ENCODE results near the gene PHKB.
"Not testable (repeated sequence)": the region's sequence is repeated elsewhere in the genome, so short reads cannot be mapped to it uniquely, and the experiment has no call there.

Gene PHKB

DNA sequence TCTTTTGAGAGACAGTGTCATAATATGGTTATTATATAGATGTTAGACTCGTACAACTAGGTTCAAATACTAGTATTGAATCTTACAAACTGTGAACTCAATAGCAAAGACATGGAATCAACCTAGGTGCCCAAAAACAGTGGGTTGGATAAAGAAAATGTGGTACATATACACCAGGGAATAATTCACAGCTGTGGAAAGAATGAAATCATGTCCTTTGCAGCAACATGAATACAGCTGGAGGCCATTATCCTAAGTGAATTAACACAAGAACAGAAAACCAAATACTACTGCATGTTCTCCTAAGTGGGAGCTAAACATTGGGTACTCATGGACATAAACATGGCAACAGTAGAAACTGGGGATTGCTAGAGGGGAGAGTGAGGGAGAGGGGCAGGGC, 8.1 kb downstream of the PHKB start:
- DNase-seq = no peak

DNA sequence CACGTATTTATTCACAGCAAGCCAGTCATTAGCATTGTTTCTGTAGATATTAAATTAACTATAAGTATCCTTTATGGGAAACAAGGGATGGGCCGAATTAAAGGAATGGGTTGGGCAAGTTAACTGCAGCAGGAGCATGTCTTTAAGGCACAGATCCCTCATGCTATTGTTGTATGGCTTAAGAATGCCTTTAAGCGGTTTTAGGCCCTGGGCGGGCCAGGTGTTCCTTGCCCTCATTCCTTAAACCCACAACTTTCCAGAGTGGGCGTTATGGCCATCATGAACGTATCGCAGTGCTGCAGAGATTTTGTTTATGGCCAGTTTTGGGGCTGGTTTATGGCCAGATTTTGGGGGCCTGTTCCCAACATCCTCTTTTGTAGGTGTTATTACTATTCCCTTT, 9.1 kb downstream of the PHKB start:
- no peak for DNase-seq

DNA sequence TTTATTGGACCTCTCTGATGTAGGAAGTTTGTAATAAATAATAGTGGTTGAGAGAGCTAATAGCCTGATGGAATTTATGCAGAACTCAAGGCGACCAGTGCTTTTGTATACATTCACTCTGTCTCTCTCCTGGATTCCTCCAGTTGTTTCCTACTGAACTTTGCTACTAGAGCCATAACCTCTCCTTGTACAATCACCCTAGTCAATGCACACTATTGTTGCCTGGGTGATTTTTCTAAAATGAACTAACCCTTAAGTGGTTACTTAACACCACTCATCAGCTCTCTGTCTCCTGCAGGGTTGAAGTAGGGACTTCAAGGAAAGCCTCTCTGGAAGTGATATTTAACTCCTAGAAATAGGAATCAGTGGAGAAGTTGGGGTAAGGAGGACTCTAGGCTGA, 9.7 kb downstream of the PHKB start:
- DNase-seq = no peak

DNA sequence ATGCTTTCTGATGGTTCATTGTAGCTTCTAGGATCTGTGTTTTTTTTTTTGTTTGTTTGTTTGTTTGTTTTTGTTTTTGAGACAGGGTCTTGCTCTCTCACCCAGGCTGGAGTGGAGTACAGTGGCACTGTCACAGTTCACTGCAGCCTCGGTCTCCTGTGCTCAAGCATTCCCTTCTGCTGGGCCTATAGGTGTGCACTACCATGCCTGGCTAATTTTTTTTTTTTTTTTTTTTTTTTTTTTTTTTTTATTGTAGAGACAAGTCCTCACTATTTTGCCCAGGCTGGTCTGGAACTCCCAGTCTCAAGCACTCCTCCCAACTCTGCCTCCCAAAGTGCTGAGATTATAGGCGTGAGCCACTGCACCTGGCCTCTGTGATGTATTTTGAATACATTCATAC, 11.9 kb downstream of the PHKB start:
- DNase-seq = not testable (repeated sequence)

DNA sequence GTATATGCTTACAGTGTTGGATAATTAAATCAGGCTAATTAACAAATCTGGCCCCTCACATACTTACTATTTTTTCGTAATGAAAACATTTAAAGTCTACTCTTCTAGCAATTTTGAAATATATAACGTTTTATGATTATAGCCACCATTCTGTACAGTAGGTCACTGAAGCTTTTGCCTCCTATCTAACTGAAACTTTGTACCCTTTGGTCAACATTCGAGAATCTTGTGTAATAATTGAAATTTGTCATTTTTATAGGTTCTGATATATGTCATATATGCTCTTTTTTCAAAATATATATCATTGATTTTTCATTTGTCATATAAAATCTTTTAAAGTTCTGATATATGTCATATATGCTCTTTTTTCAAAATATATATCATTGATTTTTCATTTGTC, 12.7 kb downstream of the PHKB start:
- no peak for DNase-seq

DNA sequence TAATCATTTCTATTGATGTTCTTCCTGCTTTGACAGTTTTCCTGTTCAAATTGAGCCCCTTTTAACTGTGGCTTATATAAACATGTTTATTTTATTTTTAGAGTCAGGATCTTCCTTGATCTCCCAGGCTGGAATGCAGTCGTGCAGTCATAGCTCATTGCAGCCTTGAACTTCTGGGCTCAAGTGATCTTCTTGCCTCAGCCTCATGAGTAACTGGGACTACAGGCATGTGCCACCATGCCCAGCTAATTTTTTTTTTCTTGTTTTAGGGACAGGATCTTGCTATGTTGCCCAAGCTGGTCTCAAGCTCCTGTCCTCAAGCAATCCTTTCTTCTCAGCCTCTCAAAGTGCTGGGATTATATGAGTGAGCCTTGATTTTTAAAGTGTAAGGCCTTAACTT, 14.7 kb downstream of the PHKB start:
- no peak for DNase-seq

DNA sequence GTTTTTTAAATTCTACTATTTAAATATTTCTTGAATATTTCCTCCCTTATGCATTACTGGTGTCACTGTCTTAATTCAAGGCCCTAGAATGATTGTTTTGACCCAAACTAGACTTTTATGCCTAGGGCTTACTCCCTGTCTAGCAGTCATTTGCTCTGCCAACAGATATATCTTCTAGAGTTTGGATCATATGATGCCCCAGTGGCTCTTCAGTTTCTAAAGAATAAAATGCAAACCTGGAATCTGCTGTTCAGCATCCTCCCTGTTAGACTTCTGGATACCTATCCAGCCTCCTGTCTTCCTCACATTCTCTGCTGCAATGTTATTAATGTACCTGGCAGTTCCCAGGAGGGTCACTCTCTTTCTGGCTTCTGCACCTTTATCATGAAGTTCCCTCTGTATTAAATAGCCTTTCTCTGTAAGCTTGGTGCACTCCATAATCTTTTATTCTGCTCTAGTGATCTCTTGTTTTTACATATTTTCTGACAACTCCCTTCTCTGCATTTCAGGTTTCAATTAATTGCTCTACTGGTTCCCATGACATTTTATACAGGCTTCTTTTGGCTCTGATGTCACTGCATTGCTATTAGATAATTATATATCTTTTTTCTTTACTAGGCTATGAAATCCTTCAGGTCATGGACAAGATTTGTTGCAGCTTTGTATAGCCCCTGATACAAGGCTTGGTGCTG, 15.7 kb downstream of the PHKB start:
- no peak for DNase-seq

DNA sequence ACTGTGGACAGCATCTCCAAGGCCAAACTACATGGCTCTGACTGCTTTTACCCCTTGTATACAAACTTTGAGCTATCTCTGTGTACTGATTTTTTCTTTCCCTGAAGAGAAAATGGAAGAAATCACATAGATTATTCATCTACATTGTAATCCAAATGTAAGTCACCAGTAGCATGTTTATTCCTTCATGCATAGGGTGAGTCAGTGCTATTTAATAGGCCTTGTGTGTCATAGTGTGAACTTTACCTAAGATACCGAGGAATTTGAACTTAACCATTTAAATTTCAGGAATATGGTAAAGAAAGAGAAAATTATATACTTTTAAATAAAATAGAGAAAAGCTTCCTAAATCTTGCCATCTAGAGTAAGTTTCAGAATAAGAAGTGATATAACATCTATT, 16.5 kb downstream of the PHKB start:
- DNase-seq = no peak

DNA sequence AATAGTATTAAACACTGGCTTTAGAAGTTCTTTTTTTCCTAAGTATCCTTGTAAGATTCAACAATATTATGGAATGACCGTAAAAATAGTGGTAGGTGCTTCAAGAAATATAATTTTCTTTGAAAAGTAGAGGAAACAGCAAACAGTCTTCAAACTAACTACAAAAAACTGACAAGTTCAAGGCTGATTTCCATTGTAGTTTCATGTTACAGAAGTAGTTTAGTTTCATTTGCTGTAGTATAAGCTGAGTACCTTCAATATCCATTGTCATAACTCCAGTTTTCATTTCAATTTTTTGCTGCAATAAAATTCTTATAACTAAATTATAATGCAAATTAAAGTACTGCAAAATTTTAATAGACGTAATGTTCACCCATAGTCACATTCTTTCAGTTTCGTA, 19.3 kb downstream of the PHKB start:
- no peak for DNase-seq

DNA sequence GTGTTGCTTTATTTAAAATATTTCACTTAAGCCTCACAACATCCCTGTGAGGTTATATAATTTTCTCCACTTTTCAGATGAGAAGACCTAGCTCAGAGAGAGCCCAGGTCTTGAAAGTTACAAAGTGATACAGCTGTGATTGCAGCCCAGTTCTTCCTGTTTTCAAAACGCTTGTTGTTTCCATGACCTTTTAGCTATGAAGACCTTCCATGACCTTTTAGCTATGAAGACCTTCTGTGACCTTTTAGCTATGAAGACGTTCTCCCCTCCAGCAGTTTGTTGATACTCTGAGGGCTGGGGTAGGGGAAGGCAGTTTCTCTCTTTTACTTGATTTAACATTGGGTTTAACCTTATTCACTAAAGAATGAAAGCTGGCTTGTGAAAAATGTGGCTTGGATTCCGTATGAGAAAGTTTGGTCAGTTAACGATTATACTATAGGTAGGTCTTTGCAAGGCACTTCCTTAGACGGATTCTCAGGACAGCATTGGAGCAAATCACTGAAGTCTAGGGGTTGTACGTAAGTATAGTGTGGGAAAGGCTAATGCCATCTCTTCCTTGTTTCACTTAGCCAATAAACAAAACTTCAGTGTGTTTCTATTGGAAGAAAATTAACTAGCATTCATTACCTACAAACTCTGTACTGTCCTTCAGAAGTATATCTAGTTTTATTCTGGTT, 20.7 kb downstream of the PHKB start:
- no peak for DNase-seq

DNA sequence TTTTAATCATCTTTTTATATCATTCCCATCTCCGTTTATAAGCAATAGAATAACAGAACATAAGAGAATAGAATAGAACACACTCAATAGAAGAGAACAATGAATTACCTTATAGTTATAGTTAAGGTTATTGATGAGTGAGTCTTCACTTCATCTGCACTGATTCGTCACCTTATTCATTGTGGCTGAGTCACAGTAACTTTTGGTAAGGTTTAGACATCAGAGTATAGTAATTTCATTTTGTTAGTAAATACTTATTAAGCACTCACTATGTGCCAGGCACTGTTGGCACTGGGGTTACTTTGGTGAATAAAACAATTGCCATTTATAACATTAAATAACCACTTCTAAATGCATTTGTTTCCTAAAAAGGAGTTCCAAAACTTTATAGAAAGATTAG, 22.5 kb downstream of the PHKB start:
- DNase-seq = no peak

DNA sequence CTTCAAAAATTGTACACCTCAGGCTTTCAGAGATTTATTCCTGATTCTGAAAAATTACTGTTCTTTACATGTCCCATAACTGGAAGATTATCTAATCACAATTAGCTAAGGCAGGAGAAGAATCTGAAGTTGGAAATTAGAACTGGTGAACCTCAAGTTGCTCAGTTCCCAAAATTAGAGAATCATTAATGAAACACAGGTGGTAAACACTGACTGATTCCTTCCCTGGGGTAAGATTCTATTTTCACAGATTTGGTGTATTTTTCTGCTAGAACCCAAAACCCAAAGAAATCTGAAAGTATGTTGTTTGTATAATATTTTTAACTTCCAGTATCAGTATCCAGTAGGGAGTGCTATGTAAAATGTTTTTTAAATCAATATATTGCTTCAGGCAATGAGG, 25.7 kb downstream of the PHKB start:
- DNase-seq = no peak

DNA sequence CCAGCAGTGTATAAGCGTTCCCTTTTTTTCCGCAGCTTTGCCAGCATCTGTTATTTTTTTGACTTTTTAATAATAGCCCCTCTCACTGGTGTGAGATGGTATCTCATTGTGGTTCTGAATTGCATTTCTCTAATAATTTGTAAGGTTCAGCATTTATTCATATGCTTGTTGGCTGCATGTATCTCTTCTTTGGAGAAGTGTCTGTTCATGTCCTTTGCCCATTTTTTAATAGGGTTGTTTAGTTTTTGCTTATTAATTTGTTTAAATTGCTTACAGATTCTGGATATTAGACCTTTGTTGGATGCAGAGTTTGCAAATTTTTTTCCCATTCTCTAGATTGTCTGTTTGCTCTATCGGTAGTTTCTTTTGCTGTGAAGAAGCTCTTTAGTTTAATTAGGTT, 26.9 kb downstream of the PHKB start:
- DNase-seq = no peak

DNA sequence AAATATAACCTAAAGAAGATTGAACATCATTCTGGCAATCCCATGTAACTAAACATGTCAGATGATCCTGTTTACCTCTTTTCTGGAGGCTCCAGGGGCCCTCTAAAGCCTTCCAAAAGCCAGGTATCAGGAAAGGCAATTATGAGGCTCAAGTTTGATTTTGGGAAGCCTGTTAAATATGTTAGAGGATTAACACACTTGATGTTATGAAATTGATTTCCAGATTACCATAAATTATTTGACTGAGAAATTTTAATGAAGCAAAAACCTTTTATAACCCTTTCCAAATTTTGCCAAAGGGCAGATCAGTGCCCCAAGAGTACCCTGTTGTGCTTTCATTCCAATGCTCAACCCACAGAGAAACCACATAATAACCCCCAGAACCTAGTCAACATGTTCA, 29.3 kb downstream of the PHKB start:
- DNase-seq = no peak

DNA sequence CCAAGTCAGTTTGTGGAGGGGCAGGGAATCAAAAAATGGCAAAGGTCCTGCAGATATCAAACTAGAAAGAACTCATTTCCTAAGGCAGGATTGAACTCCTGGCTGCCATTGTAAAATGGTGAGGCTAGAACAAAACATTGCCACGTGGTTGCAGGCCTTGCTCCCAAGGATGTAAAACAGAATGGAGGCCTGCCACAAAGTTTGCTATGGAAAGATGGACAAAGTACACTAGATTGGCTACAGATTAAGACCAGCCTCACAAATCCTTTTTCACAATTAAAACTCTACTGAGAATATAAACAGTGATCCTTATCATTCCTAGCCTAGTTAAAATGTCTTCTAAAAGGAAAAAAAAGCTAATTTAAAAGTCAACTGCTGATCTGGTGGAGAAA, 30.9 kb downstream of the PHKB start:
- DNase-seq = no peak

DNA sequence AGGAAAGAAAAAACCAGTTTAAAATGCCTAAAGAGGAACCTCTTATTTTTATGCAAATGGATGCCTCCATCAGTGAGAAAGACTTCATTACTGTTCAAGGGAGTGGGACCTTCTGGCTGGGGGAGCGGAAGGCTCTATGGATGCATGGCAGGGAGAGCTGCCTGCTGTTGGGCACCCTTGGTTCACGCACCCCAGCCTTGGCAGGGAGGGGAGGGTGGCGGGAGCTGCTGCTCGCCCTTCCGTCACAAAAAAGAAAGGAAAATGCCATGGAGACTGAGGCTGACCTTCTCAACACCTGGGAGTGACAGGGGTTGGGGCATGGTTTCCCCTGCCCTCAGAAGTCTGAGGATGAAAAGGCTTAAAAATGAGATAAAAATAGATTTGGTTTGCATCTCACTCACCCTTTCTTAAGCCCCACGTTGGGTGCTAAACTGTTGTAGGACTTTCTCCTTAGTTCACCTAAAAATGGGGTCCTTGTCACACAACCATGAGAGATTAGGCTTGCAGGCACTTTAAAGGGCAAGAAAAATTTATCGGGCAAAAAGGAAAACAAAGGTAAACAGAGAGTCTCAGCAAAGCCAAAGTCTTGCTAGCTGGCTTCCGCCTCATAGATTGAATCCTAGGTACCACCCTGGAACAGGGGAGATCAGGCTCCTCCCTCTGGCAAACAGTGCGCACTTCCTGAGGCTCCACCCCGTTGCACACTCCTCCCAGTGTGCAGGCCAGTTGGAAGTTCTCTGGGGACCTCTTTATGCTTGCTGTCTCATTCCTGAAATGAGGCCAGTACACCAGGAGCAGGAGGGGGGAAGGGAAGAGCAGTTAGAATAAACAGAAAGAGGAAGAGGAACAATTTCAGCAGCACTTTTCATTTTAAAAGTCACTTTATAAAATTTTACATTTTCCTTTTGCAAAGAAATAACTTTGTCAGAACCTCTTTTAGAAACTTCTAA, 31.6 kb downstream of the PHKB start:
- peak in 25 of 58 donors; percentile 1 to 53 (median 14) for DNase-seq

DNA sequence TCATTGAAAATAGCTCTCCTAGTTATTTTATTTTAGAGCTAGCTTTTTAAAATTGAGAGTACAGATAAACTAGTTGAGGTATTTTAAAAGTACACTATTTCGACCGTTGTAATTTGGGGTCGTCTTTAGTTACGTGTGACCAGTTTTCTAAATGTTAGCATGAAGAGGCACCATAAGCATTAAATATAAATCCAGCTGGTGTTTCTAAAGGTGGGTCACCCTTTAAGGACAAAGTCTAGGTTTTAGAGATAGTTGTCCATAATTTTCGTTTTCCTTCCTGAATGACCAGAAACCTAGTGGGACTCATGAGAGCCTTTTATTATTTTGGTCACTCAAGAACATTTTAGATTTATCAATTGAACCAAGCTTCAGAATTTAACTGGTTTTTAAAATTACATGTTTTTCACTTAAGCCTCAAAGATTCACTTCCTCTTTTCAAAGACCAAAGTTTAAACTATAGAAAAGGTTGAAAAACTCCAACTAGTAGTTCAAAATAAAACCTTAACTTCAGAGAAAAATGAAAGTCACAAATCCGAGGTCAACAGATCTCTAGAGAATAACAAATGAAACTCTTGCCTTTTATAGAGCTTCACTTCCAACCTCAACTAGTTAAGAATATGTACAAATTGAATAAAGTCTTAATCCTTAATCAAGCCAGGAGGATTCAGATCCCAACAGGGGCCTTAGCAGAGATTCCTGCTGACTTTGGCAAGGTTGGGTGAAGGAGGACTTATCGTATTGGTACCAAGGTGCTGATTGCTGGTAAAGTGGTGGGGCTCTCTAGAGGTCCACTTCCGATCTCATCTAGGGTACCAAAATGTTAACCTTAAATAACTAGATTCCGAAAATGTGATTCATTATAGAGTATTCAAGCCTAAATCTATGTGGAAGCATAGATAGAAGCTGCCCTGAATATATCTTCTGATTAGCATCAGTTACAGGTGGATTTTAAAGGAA, 32.5 kb downstream of the PHKB start:
- DNase-seq = no peak

DNA sequence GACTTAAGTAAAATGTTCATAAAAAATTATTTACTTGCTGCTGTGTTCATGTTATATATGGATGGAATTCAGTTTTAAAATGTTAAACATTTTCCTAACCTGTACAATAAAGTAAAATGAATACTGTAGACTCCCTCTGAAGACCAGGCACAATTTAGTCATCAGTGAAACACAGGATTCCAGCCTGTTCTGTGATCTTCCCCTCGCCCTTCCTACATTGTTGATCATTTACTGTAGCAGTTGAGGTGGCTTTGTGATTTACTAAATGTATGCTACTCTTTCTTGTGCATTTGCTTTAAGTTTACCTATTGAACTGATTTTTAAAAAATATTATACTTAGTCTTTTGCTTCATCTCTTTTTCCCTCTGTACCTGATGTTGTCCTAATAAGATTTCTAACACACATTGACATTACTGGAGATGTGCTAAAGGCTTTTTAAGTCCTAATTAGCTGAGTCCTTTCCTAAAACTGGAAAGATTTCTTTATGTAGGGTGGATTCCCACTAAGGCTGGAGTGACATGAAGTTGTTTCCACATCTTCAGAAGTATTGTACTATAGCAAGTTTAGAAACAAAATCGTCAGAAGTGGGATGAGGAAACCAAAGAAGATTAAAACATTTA, 38.1 kb downstream of the PHKB start:
- DNase-seq = no peak

DNA sequence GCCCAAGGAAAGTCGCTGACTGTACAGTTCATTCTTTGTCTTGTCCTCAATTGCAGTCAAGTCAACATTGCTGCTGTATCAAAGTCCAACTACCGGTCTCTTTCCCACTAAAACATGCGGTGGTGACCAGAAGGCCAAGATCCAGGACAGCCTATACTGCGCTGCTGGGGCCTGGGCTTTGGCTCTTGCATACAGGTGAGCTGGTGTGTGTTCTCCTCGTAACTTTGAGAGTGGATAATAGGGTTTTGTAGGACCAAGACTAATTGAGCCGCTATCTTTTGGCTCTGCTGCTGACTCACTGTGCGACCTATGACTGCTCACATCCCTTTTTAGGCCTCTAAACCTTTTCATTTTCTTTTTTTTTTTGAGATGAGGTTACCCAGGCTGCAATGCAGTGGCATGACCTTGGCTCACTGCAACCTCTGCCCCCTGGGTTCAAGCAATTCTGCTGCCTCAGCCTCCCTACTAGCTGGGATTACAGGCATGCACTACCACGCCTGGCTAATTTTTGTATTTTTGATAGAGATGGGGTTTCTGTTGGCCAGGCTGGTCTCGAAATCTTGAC, 38.7 kb downstream of the PHKB start:
- DNase-seq = no peak

DNA sequence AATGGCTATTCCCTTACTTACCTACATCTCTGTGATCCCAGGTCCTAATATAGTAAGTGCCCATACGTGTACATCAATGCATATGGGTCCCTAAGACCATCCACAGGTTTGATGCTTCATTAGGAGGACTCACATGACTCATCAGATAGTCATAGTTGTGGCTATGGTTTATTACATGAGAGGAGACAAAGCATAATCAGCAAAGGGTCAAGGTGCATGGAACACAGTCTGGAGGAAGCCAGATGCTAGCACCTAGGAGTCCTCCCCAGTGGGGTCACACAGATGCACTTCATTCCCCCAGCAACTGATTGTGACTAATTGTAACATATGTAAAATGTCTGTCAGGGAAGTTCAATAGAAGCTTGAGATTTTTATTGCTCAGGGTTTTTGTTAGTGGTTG, 42.8 kb downstream of the PHKB start:
- DNase-seq = no peak

Measured in anterior cingulate cortex (tissue), 58 donors.